ENCODE data around the gene SPTB.

Gene SPTB

GRCh38 chr14:64709126-64709525 is 170.6 kb downstream of the SPTB start:
- TF ChIP-seq CTCF (IDR thresholded peaks at IDR 0.05; ENCODE audit: unreplicated experiment in 3 of 3): no peak
- H3K4me3 Mint-ChIP-seq: peak overlapping the region; percentile 22 to 59 (median 45)
- H3K27ac Mint-ChIP-seq: peak overlapping the region; percentile 2 to 73 (median 60)
- no peaks in the 10 kb centered on the region for H3K27me3 Mint-ChIP-seq (ENCODE audit: low read depth)
- H3K9me3 Mint-ChIP-seq: peaks cover 20% of the 10 kb centered on the region
- H3K4me1 Mint-ChIP-seq: peaks cover 49% of the 10 kb centered on the region
- peaks cover 43% of the 10 kb centered on the region for H3K36me3 Mint-ChIP-seq (ENCODE audit: low read depth)

- peaks cover 55% of the 10 kb centered on the region for H3K4me1 Mint-ChIP-seq
- peak overlapping the region; percentile 59 to 73 (median 60) for H3K27ac Mint-ChIP-seq
- H3K4me3 Mint-ChIP-seq: peak overlapping the region; percentile 22 to 89 (median 45)
- peaks cover 13% of the 10 kb centered on the region for H3K9me3 Mint-ChIP-seq
- peaks cover 5% of the 10 kb centered on the region for H3K27me3 Mint-ChIP-seq (ENCODE audit: low read depth)
- H3K36me3 Mint-ChIP-seq (ENCODE audit: low read depth): peaks cover 35% of the 10 kb centered on the region
- no peak for TF ChIP-seq CTCF (IDR thresholded peaks at IDR 0.05; ENCODE audit: unreplicated experiment in 3 of 3)
Observed at GRCh38 chr14:64708148-64709004, 171.3 kb downstream of the SPTB start.

- TF ChIP-seq CTCF (IDR thresholded peaks at IDR 0.05; ENCODE audit: unreplicated experiment in 3 of 3): no peak
- peaks cover 10% of the 10 kb centered on the region for H3K27me3 Mint-ChIP-seq (ENCODE audit: low read depth)
- H3K4me3 Mint-ChIP-seq: peak overlapping the region; percentile 89 to 92 (median 90)
- H3K27ac Mint-ChIP-seq: peak overlapping the region; percentile 34 to 73 (median 59)
- H3K36me3 Mint-ChIP-seq (ENCODE audit: low read depth): peaks cover 28% of the 10 kb centered on the region
- H3K9me3 Mint-ChIP-seq: peaks cover 6% of the 10 kb centered on the region
- H3K4me1 Mint-ChIP-seq: peaks cover 62% of the 10 kb centered on the region
Observed at GRCh38 chr14:64707661-64708060, 172.0 kb downstream of the SPTB start.

- H3K27ac Mint-ChIP-seq: peak overlapping the region; percentile 34 to 73 (median 59)
- no peaks in the 10 kb centered on the region for H3K9me3 Mint-ChIP-seq
- H3K4me1 Mint-ChIP-seq: peaks cover 70% of the 10 kb centered on the region
- peaks cover 14% of the 10 kb centered on the region for H3K27me3 Mint-ChIP-seq (ENCODE audit: low read depth)
- no peak for TF ChIP-seq CTCF (IDR thresholded peaks at IDR 0.05; ENCODE audit: unreplicated experiment in 3 of 3)
- peaks cover 18% of the 10 kb centered on the region for H3K36me3 Mint-ChIP-seq (ENCODE audit: low read depth)
- peak overlapping the region; percentile 89 to 92 (median 90) for H3K4me3 Mint-ChIP-seq
Observed at GRCh38 chr14:64706593-64707193, 173.0 kb downstream of the SPTB start.

- peaks cover 14% of the 10 kb centered on the region for H3K27me3 Mint-ChIP-seq (ENCODE audit: low read depth)
- peaks cover 17% of the 10 kb centered on the region for H3K36me3 Mint-ChIP-seq (ENCODE audit: low read depth)
- peaks cover 73% of the 10 kb centered on the region for H3K4me1 Mint-ChIP-seq
- no peak for TF ChIP-seq CTCF (IDR thresholded peaks at IDR 0.05; ENCODE audit: unreplicated experiment in 3 of 3)
- H3K9me3 Mint-ChIP-seq: no peaks in the 10 kb centered on the region
- H3K27ac Mint-ChIP-seq: peak overlapping the region; percentile 34 to 75 (median 73)
- H3K4me3 Mint-ChIP-seq: peak overlapping the region; percentile 89 to 92 (median 90)
Observed at GRCh38 chr14:64706119-64706592, 173.6 kb downstream of the SPTB start.
